Measurements from ENCODE around the gene ATG101.

Gene ATG101

GRCh38 chr12:52086366-52086765, 16.6 kb downstream of the ATG101 start:
- no peak overlapping the region for H3K27ac ChIP-seq (ENCODE audit: low read depth, low read length)
- no peaks in the 10 kb centered on the region for H3K36me3 ChIP-seq (ENCODE audit: control insufficient read depth, low read length)
- H3K4me3 ChIP-seq (ENCODE audit: low read length), result no peak overlapping the region
- H3K4me2 ChIP-seq (ENCODE audit: low read length), result no peak overlapping the region
- H3K79me2 ChIP-seq (ENCODE audit: control insufficient read depth, low read length), result no peaks in the 10 kb centered on the region
- no peaks in the 10 kb centered on the region for H3K9me2 ChIP-seq (replicated peaks; ENCODE audit: control insufficient read depth, low read length)
- H4K20me1 ChIP-seq (ENCODE audit: control insufficient read depth, insufficient read depth, low read depth, low read length), result peaks cover 5% of the 10 kb centered on the region; the same call in 1 of the 2 replicates
- H3K4me1 ChIP-seq (ENCODE audit: control insufficient read depth, low read length), result peaks cover 48% of the 10 kb centered on the region
- H3F3A ChIP-seq (ENCODE audit: control insufficient read depth, insufficient read depth), result no peaks in the 10 kb centered on the region
- H3K27me3 ChIP-seq (ENCODE audit: control insufficient read depth, low read length), result peaks cover 17% of the 10 kb centered on the region
- TF ChIP-seq CTCF (IDR thresholded peaks at IDR 0.05; ENCODE audit: low read depth, low read length, poor library complexity, severe bottlenecking) (no peak), EZH2phosphoT487 (IDR thresholded peaks at IDR 0.05; ENCODE audit: borderline replicate concordance, low read length) (no peak)
- H3K9me3 ChIP-seq (ENCODE audit: control insufficient read depth, insufficient read depth, low read length), result no peaks in the 10 kb centered on the region

- TF ChIP-seq CTCF (IDR thresholded peaks at IDR 0.05; ENCODE audit: low read depth, low read length, poor library complexity, severe bottlenecking) (no peak), EZH2phosphoT487 (IDR thresholded peaks at IDR 0.05; ENCODE audit: borderline replicate concordance, low read length) (no peak)
- Histone ChIP-seq H3K27me3 (ENCODE audit: control insufficient read depth, low read length) (peaks cover 21% of the 10 kb centered on the region), H3K4me2 (ENCODE audit: low read length) (no peak overlapping the region)
Observed at GRCh38 chr12:52086944-52087835, 17.4 kb downstream of the ATG101 start.

GRCh38 chr12:52087961-52088820, 18.4 kb downstream of the ATG101 start:
- Histone ChIP-seq H3K27me3 (ENCODE audit: control insufficient read depth, low read length) (peaks cover 24% of the 10 kb centered on the region), H3K4me3 (ENCODE audit: low read length) (peak overlapping the region; percentile 36), H3K9me2 (replicated peaks; ENCODE audit: control insufficient read depth, low read length) (no peaks in the 10 kb centered on the region)

More at GRCh38 chr12:52086944-52087835, 17.4 kb downstream of the ATG101 start:
- Histone ChIP-seq H3K9me2 (replicated peaks; ENCODE audit: control insufficient read depth, low read length) (no peaks in the 10 kb centered on the region), H3K9me3 (ENCODE audit: control insufficient read depth, insufficient read depth, low read length) (no peaks in the 10 kb centered on the region), H3K27ac (ENCODE audit: low read depth, low read length) (no peak overlapping the region), H3F3A (ENCODE audit: control insufficient read depth, insufficient read depth) (no peaks in the 10 kb centered on the region), H3K4me1 (ENCODE audit: control insufficient read depth, low read length) (peaks cover 40% of the 10 kb centered on the region), H4K20me1 (ENCODE audit: control insufficient read depth, insufficient read depth, low read depth, low read length) (peaks cover 5% of the 10 kb centered on the region; the same call in 1 of the 2 replicates), H3K79me2 (ENCODE audit: control insufficient read depth, low read length) (no peaks in the 10 kb centered on the region), H3K4me3 (ENCODE audit: low read length) (no peak overlapping the region), H3K36me3 (ENCODE audit: control insufficient read depth, low read length) (no peaks in the 10 kb centered on the region)

More at GRCh38 chr12:52087961-52088820, 18.4 kb downstream of the ATG101 start:
- Histone ChIP-seq H3K4me2 (ENCODE audit: low read length) (peak overlapping the region; percentile 65), H3K4me1 (ENCODE audit: control insufficient read depth, low read length) (peaks cover 30% of the 10 kb centered on the region), H4K20me1 (ENCODE audit: control insufficient read depth, insufficient read depth, low read depth, low read length) (no peaks in the 10 kb centered on the region; the same call in 1 of the 2 replicates), H3K9me3 (ENCODE audit: control insufficient read depth, insufficient read depth, low read length) (no peaks in the 10 kb centered on the region), H3K79me2 (ENCODE audit: control insufficient read depth, low read length) (no peaks in the 10 kb centered on the region), H3K36me3 (ENCODE audit: control insufficient read depth, low read length) (no peaks in the 10 kb centered on the region), H3K27ac (ENCODE audit: low read depth, low read length) (no peak overlapping the region), H3F3A (ENCODE audit: control insufficient read depth, insufficient read depth) (no peaks in the 10 kb centered on the region)
- TF ChIP-seq CTCF (IDR thresholded peaks at IDR 0.05; ENCODE audit: low read depth, low read length, poor library complexity, severe bottlenecking), result no peak
- no peak for TF ChIP-seq EZH2phosphoT487 (IDR thresholded peaks at IDR 0.05; ENCODE audit: borderline replicate concordance, low read length)
